HG03196 (cell line): ENCODE results near the gene NECTIN1.

Experiments
- ATAC-seq: cut with Tn5 transposase; IDR thresholded peaks from one replicate; pipeline ENCODE4 v1.9.1; 2021; ENCODE audit not compliant: unreplicated experiment

NECTIN1 gene

DNA sequence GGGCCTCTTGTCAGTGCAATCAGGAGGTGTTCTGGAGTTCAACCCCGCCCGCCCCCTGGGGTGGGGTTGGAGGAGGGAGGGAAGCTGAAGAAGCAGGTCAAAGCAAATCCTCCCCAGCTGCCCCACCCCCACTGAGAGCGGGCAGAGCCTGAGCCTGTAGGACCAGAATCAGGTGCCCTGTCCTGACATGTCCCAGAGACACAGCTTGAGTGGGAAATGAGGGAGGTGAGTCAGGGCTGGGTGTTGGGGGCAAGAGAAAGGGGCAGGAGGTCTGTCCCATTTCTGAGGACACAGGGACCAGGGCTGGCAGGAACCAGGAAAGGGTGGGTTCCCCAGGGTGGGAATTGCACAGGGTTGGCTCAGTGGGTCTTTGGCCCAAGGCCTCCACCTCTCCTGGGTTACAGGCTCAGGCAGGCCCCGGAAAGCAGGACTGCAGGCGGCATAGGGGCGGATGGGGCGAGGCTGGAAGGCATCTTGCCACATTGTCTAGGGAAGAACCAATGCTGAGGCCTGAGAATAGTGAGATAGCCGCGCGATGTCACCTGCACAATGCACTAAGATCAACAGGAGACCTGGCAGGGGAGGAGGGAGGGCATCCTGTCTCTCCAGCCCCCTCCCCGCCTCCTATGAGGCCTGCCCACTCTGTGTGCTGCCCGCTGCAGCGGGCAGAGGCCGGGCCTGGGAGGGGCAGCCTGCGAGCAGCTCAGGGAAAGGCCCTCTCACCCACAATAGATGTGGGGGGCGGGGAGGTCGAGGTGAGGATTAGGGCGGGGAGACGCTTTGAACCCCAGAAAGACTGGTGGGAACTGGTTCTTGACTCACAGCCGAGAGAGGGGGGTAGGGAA lies 32.4 kb downstream of the NECTIN1 start:
- ATAC-seq, result no peak

DNA sequence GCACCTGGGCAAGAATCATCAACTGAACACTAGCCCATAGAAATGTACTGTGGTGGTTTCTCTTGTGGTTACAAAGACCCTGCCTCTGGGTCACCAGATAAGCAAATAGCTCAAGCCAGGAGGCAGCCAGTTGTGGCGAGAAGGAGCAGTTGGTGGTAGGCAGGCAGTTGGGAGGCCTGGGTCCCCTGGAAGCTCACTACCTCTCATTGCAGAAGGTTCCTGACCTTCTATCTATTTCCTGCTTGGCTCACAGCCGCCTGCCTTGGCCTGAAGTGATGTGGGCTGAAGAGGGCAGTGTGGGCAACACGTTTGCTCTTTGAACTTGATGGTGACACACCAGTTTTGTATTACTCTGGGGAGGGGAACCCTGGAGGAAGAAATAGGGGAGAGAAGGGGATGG lies 34.7 kb downstream of the NECTIN1 start:
- no peak for ATAC-seq

DNA sequence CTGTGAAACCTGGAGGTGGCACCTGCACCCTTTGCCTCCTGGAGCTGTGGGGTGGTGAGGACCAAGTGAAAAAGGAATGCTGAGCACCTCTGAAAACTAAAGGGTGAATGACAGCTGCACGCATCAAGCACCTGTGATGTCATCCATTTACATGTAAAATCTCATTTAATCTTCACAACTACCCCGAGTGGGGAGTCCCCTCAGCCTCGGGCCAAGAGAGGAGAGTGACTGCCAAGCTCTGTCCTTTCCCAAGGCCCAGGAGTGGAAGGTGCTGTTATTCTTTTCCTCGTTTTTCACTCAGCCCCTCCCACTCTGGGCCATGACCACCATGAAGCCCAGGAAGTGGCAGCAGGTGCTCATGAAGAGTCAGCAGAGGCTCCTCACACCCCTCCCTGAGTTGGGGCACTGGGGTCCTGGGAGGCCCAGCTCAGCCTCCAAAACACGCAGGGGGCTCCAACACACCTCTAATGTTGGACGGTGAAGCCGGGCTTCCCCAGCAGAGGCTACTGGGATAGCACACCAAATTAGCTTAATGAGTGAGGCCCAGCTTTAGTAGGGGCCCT lies 35.7 kb downstream of the NECTIN1 start:
- no peak for ATAC-seq

DNA sequence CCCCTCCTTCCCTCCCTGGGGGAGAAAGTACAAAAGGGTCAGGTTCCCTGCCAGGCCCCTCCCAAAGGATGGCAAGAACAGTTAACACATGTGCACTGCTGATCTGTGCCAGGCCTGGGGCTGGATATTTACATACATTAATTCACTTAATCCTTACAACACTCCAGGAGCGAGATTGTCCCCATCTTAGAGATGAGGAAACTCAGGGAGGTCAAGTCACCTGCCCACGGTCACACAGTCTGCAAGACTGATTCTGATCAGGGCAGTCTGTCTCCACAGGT lies 36.5 kb downstream of the NECTIN1 start:
- no peak for ATAC-seq

DNA sequence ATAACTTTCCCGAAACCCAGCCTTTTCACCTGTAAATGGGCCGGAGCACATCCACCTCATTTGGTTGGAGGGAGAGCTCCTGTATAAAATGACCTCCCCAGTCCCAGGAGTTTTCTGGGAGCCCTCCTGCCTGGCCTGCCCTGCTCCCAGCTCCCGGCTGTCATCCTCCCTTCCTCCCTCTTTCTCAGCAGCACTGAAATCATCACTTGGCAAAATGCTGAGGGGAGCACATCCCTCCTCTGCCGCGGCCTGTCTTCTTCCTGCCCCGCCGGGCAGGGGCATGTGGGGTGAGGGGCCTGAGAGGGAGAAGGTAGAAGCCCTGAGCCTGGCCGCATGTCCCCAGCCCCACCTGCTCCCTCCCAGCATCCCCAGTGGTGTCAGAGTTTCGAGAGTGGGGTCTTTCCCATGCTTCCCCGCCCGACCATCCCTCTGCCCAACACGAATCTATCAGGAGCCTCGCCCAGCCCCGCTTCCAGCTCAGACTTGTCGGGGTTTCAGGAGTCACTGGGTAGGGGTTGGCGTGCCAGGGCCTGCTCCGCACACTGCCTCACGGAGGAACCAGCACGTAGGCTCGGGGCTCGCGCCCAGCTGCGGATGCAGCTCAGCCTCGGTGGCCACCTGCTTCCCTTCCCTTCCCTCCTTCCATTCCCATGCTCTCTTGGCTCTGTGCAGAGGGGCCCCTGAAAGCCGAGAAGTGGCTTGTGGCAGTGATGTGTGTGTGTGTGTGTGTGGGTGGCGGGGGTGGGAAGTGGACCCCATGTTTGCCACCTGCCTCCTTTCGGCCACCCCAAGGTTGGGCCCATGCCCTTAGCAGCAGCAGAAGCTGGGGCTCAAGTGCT lies 37.1 kb downstream of the NECTIN1 start:
- no peak for ATAC-seq

DNA sequence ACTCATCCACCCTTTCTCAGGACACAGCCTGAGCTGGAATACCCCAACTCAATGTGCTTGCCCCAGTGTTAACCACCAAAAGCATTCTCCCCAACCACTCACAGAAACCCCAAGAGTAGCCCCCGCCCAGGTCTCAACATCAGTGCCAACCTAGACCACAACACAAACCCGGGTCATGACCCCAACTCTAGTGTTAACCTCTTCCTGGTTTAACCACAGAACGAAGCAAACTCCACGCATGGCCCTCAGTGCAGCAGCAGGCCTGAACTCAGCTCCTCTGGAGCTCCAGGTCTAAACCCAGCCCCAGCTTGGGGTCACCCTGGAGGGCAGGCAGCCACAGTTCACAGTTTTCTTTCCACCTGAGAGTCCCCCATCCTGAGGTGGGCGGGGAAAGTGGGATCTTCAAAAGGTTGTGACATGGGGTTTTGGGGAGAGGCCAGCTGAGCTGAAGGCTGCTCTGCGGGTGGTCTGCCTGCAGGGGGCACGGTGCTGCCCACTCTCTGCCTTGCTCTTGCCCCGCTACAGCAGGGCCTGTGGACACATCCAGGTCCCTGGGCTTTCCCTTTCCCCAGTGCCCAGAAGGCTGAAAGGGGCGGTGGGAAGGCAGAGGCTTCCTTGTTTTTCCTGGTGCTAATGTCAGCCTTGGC lies 37.9 kb downstream of the NECTIN1 start:
- ATAC-seq, result no peak

DNA sequence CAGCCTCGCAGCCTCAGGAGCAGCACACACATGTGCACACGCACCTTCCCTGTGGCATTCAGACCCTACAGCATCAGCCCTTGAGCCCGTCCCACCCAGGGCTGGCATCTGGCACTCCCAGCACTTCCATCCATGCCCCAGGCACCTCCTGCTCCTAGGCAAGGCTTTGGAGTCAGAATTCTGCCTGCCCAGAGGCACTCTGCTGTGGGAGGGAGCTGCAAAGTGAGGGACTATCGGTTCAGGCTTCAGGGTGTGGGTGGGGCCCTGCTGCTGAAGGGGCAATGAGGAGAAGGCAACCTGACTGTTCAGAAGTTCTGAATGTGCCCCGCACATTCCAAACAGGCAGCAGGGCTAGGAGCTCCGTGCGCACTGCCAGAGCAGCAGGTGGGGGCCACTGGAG lies 39.7 kb downstream of the NECTIN1 start:
- no peak for ATAC-seq

DNA sequence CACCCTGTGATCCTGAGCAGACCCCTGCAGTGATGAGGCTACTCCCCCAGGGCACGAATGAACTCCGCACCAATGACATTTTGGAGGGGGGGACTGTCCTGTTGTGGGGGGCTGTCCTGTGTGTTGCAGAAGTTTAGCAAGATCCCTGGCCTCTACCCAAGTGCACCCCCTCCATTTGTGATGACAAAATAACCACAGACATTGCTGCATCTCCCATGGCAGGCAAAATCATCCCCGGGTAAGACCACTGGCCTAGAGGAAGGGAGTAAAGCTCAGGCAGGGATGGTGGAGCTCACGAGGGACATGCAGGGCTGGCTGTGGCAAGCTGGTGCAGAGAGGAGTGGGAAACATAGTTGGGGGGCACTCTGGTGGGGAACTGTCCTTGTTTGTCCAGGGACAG lies 40.6 kb downstream of the NECTIN1 start:
- ATAC-seq, result no peak

DNA sequence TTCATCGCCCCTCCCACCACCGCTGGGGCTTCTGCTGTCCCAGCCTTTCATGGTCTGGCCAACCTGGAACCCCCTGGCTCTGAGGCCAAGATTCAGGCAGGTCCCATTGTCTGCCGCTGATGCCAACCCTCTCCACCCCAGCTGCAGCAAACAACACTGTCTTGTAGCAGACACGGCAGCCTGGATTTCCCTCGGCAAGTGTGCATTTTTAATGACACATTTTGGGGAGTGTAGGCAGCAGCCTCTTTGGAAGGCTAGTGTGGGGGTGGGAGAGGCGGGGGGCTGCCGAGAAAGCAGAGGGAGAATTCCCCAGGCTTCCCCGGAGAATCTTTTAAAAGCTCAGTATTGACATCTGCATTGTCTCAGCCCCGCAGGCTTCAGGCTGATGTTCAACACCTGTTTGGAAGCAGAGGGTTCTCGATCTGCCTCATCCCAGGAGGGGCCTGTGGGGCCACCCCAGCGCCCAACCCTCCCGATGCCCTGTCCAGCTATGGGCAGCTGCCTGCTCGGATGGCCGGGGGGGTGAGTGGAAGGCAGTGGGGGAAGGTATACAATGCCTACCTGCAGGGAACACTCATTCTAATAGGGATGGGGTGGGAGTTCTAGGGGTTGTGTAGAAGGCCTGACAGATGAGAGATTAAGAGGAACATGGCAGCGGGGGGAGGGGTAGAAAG lies 41.5 kb downstream of the NECTIN1 start:
- no peak for ATAC-seq

DNA sequence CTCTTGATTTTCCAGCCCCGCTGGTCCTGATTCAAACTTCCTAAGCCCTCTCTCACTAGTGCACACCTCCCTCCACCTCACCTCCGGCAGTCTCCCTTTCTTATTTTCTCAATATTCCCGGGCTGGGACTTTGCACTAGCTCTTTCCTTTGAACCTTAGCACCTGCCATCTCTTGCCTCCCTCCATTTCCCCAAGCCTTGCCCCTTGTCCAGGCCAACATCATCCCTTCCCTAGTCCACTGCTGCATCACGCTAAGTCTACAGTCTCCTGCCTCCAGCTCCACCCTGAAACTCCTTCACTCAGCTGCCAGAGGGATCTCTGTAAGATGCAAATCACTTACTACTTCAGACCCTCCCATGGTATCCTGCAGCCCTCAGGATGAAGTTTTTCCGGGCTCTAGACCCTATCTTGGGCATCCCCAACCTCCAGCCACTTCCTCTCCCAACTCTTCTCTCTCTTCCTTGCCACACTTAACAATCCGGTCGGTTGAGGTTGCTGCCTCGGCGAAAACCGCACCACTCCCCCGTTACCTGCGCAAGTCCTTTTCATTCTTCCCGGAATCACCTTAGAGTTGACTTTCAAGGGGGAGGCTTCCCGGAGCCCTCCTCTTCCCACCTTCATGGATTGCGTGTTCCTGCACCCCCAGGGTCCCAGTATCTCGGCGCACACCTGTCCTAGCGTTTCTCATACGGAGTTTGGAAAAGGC lies 42.7 kb downstream of the NECTIN1 start:
- no peak for ATAC-seq

DNA sequence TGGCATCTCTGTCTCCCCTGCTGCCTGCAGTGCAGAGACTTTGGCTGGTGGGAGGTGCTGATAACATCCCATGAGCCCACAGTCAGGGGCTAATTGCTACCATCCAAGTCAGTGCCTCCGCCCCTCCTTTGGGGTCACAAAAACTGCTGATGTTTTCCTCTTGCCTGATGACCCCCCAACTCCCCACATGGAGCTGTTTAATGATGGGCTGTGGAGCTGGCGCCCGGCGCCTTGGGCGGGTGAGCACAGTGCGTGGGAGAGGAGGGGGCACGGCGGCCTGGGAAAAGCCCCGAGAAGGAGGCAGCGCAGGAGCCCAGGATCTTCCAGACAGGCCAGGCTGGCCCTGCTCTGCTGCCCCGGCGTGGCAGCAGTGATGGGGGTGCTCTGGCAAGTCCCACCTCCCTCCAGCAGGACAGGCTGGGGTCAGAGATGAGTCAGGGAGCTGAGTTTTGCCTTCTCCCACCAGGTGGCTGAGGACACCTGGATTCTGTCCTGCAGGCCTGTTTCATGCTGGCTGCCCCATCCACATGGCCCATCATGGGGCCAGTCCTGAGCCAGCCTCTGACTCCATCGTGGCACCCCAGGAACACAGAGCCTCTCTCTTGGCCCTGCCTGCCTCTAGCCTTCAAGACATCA lies 43.8 kb downstream of the NECTIN1 start:
- no peak for ATAC-seq

DNA sequence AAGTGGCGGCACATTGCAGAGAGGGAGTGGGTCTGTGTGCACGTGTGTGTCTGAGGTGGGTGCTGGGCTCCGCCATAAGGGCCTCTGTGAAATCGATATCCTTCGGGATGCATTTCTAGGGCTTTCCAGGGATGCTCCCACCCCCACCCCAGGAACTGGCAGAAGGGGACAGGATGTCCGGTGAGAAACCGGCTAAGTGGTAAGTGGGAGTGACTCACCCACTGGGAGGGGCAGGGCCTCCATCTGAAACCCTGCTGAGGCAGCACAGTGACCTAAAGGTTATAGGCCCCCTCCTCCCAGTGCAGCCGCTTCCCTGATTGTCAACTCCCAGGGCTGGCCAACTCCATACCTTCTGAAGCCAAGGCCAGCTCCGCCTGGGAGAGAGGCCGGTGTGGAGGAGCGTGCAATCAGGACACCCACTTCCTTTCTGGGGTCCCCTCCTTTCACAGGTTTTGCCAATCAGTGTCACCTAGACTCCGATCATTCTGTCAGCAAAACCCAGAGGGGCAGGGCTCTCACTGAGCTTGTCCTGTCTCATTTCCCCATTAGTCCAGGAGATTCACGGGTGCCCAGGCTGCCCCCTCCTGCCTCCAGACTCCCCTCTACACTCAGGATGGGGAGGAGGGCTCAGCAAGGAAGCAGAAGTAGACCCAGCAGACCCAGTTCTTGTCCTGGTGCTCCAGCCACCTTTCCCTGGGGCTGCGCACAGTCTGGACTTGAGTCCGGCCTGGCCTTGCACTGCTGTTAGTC lies 44.5 kb downstream of the NECTIN1 start:
- no peak for ATAC-seq

DNA sequence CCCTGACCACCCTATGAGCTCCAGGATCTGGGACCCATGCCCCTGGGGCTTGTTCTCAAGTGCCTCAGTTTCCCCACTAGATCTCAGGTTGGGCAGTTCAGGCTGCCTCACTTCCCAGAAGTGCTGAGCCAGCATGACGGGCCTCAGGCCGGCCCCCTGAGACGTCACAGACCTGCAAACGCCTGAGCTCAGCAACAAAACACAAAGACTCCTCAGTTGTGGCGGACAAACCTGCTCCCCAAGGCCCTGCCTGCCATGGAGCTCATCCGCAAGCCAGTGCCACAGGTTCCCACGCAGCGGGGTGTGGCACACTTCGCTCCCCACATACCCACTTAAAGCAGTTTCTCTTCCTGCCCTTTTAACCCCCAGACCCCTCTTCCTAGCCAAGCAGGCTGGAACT lies 45.2 kb downstream of the NECTIN1 start:
- ATAC-seq, result no peak

DNA sequence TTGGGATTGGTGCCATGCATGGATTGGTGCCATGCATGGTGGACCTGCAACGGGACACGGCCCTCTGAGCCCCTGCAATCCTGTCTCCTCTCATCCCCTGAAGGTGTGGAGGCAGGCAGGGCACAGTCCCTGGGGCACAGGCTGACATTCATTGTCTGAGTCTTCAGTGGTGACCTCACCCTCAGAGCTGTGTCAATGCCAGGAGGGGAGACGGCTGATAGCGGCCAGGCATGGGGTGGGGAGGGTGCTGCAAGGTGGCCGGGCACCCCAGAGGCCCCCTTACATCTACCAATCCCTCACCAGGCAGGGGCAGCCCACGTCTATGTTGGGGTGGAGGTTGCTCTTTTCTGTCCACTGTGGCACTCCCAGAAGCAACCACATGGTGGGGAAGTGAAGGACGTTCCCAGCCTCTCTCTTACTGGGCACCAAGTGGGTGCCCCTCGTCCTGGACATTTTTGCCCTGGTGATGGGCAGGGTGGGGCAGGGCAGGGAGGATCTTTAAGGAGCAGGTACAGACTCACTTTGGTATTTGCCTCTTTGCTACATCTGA lies 47.6 kb downstream of the NECTIN1 start:
- ATAC-seq, result no peak

DNA sequence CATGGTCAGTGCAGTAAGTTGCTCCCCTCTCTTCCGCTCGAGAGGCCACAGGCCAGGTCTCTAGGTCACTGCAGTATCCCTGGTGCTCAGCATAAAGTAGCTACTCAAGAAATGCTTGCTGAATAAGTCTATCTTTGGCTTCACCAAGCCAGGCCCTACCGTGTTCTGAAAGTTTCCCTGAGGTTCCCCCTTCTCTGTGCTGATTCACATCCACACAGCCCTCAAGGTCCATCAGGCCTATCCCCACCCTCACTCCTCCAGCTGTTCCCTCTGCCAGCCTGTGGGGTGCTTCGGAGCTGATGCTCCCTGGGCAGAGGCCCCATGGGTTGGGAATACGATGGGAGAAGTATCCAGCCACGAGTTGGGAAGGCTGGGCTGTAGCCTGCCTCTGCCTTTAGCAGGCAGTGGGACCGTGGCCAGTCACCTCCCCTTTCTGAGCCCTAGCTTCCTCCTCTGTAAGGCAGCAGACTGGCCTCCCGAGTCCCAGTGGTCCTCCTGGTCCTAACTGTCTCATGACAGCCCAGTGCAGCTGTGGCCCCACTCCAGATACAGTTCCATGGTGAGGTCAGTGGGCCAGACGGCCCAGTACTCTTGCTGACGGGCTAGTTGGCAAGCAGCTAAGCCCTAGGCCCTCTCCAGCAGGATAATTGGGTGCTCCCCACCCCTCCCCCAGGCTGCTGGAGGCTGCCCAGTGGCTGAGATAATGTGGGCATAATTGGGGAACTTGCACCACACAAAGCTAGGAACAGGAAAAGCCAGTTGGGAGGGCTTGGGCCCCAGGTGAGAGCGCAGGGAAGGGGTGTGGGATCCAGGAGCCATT lies 48.2 kb downstream of the NECTIN1 start:
- no peak for ATAC-seq

DNA sequence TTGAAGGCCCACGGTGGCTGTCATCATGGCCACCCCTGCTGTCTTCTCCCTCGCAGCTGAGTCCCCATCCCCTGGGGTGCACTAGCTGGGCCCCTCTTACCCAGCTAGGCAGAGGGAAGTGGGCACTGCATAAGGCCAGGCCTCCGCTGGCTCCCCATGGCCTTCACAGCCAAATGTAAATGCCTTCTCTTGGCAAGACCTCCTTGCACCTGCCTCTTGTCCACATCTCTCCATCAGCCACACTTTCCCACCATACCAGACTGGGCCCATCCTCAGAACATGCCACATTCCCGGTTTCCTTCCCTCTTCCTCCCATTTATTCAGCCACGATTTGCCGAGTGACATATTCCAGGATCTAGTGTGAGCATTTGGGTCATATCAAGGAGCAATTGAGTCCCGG lies 49.7 kb downstream of the NECTIN1 start:
- ATAC-seq, result no peak

DNA sequence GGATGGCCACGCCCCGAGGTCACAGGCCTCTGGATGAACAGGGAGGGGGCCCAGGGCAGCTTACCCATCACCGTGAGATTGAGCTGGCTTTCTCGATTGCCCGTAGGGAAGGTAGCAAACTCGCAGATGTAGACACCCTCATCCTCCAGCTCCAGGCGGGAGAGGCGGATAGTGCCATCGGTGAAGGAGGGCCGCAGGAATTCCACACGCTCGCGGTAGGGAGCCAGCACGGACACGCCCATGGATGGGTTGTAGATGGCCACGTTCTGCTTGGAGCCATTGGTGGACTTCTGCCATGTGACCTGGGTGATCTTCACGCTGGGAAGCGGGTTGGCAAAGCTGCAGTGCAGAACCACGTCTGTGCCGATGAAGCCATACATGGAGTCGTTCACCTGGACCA lies 50.6 kb downstream of the NECTIN1 start:
- no peak for ATAC-seq

DNA sequence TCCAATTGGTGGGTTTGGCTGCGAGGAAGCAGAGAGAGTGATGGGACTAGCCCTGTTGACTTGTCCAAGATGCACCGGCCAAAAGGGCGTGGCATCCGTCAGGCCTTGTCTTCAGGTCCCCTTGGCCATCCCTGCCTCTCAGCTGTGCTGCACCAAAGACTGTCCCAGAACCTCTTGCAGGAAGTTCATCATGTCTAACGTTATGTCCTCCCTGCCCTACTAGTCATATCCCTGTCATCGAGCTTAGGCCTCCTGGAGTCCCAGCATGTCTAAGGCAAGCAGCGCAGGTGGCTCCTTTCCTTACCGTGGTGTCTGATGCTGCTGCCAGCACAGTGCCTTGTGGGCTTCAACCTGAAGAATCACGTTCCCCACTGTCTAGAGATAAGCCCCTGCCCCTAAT lies 51.2 kb downstream of the NECTIN1 start:
- ATAC-seq, result no peak
